Hepatocyte (in vitro differentiated cells): ENCODE data around the gene OR10A5. TPM values are rescaled to one million over a fixed set of nuclear protein-coding genes. Genes with fewer than 3 reads are reported as not detected.

ENCODE experiments used
- DNase-seq: peaks from one replicate; pipeline ENCODE4 v3.0.0-alpha.2; 2016; ENCODE audit warnings: low spot score
- H2AFZ ChIP-seq: fragments of 200-600 bp; sonication (generic); 2 replicates; pipeline ENCODE4 v1.6.0; 2016; ENCODE audit warnings: antibody characterized with exemption, mild to moderate bottlenecking
- H3K27ac ChIP-seq: fragments of 200-600 bp; sonication (generic); 2 replicates; pipeline ENCODE4 v1.5.1; 2016; ENCODE audit warnings: mild to moderate bottlenecking
- H3K27me3 ChIP-seq: fragments of 200-600 bp; sonication (generic); 2 replicates; pipeline ENCODE4 v1.6.1; 2016
- H3K36me3 ChIP-seq: fragments of 200-600 bp; sonication (generic); replicated peaks from 2 replicates; pipeline ENCODE4 v1.5.1; 2016; ENCODE audit warnings: low read depth; ENCODE audit not compliant: insufficient read depth
- H3K4me1 ChIP-seq: fragments of 200-600 bp; sonication (generic); 2 replicates; pipeline ENCODE4 v1.5.1; 2016; ENCODE audit warnings: mild to moderate bottlenecking, moderate library complexity; ENCODE audit not compliant: insufficient read depth
- H3K4me2 ChIP-seq: fragments of 200-600 bp; sonication (generic); 2 replicates; pipeline ENCODE4 v1.6.0; 2016
- H3K4me3 ChIP-seq: fragments of 200-600 bp; sonication (generic); 2 replicates; pipeline ENCODE4 v1.5.1; 2016; ENCODE audit warnings: mild to moderate bottlenecking
- H3K79me2 ChIP-seq: fragments of 200-600 bp; sonication (generic); 2 replicates; pipeline ENCODE4 v1.6.0; 2017; ENCODE audit warnings: mild to moderate bottlenecking
- H3K9me2 ChIP-seq: fragments of 200-600 bp; sonication (generic); replicated peaks from 2 replicates; pipeline ENCODE4 v1.6.0; 2017; ENCODE audit warnings: mild to moderate bottlenecking; ENCODE audit not compliant: insufficient read depth
- H3K9me3 ChIP-seq: fragments of 200-600 bp; sonication (generic); 2 replicates; pipeline ENCODE4 v1.5.1; 2016; ENCODE audit warnings: low read depth, mild to moderate bottlenecking
- H4K20me1 ChIP-seq: fragments of 200-600 bp; sonication (generic); 2 replicates; pipeline ENCODE4 v1.6.0; 2016; ENCODE audit warnings: mild to moderate bottlenecking; ENCODE audit not compliant: insufficient read depth, poor library complexity, severe bottlenecking
- EZH2 ChIP-seq: fragments of 200-600 bp; sonication (generic); IDR thresholded peaks from 2 replicates; pipeline ENCODE4 v1.6.1; 2016; ENCODE audit warnings: antibody characterized with exemption, mild to moderate bottlenecking, borderline replicate concordance
- EZH2phosphoT487 ChIP-seq: fragments of 200-600 bp; sonication (generic); IDR thresholded peaks from one replicate; pipeline ENCODE4 v1.6.1; 2018; ENCODE audit warnings: antibody characterized with exemption, mild to moderate bottlenecking, low read depth, moderate library complexity; ENCODE audit not compliant: unreplicated experiment, severe bottlenecking
- WGBS: methylation state at CpG from one replicate; pipeline ENCODE4 v1.1.6; 2016; ENCODE audit warnings: low lambda C conversion rate; ENCODE audit errors: missing lambda C conversion rate; 5-methylcytosine and 5-hydroxymethylcytosine counted together
- polyA plus RNA-seq: library from polyadenylated mRNA; unstranded; fragments of >200 nt; fragmentation: Nextera tagmentation; extraction: Ambion mirVana; gene quantifications from 2 replicates; pipeline ENCODE4 v1.2.1, GENCODE V29; 2016
- total RNA-seq: library from RNA; depleted of rRNA; stranded (reverse); fragments of >200 nt; gene quantifications from 2 replicates; pipeline ENCODE4 v1.2.3, GENCODE V29; 2014
- TF ChIP-seq, protein P1 (sequence below): fragments of 200-600 bp; sonication (generic); IDR thresholded peaks from 2 replicates; pipeline ENCODE4 v1.5.1; 2016; ENCODE audit warnings: antibody characterized with exemption, mild to moderate bottlenecking; ENCODE audit not compliant: poor library complexity

OR10A5 gene
- total and polyA plus RNA-seq, 2 experiments from 2014 or later: not detected

DNA sequence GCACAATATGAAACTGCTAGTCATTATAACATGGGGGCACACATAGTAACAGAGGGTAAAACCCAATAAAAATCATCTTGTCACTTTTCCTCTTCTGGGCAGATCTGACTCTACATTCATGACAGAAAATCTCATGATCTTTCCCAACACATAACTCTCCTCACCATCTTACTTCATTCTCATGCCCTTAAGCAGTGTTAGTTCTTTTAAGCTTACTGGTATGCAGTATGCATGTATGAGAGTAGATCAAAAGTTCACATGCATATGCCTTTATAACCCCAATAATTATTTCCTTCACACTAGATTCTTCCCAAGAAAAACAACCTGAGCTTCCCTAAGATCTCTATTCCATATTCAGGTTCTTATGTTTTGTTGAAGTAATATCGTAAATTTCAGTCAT is 25.8 kb downstream of the OR10A5 start:
- Histone ChIP-seq H3K4me1 (no peaks in the 10 kb centered on the region), H3K9me3 (no peaks in the 10 kb centered on the region), H3K27me3 (no peaks in the 10 kb centered on the region), H3K4me2 (no peak overlapping the region), H3K79me2 (no peaks in the 10 kb centered on the region), H2AFZ (no peak overlapping the region), H3K4me3 (no peak overlapping the region), H3K27ac (no peak overlapping the region), H3K36me3 (no peaks in the 10 kb centered on the region), H4K20me1 (no peaks in the 10 kb centered on the region), H3K9me2 (no peaks in the 10 kb centered on the region)
- no peak for DNase-seq
- WGBS: 90% methylated on average over 1 of the region's 1 CpG
- TF ChIP-seq EZH2phosphoT487 (no peak), EZH2 (no peak)
- TF ChIP-seq, protein P1, sequence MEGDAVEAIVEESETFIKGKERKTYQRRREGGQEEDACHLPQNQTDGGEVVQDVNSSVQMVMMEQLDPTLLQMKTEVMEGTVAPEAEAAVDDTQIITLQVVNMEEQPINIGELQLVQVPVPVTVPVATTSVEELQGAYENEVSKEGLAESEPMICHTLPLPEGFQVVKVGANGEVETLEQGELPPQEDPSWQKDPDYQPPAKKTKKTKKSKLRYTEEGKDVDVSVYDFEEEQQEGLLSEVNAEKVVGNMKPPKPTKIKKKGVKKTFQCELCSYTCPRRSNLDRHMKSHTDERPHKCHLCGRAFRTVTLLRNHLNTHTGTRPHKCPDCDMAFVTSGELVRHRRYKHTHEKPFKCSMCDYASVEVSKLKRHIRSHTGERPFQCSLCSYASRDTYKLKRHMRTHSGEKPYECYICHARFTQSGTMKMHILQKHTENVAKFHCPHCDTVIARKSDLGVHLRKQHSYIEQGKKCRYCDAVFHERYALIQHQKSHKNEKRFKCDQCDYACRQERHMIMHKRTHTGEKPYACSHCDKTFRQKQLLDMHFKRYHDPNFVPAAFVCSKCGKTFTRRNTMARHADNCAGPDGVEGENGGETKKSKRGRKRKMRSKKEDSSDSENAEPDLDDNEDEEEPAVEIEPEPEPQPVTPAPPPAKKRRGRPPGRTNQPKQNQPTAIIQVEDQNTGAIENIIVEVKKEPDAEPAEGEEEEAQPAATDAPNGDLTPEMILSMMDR: no peak

DNA sequence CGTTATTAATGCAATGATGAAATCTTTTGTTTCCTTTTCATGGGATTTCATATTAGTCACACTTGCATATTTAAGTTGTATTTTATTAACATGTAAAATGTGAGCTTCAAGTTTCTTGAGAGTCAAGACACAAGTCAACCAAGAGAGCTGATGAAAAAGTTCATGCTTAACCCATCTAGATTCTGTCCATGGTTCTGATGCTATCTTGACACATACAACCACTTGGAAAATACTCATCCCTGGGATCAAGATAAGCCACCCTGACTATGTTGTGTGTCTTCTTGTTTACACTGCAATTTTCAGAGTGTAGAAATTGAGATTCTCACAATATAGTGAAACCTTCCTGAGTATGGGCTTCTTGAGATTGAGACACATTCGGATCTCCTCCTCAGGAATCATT is 30.3 kb downstream of the OR10A5 start:
- Histone ChIP-seq H3K4me3 (no peak overlapping the region), H4K20me1 (no peaks in the 10 kb centered on the region), H3K4me1 (no peaks in the 10 kb centered on the region), H3K79me2 (no peaks in the 10 kb centered on the region), H3K9me3 (no peaks in the 10 kb centered on the region), H3K4me2 (no peak overlapping the region), H3K27me3 (no peaks in the 10 kb centered on the region), H3K9me2 (no peaks in the 10 kb centered on the region), H3K27ac (no peak overlapping the region), H3K36me3 (no peaks in the 10 kb centered on the region), H2AFZ (no peak overlapping the region)
- 89% methylated on average over 2 of the region's 2 CpGs for WGBS
- no peak for DNase-seq
- TF ChIP-seq, protein P1: no peak
- no peak for TF ChIP-seq EZH2phosphoT487
- TF ChIP-seq EZH2: no peak

DNA sequence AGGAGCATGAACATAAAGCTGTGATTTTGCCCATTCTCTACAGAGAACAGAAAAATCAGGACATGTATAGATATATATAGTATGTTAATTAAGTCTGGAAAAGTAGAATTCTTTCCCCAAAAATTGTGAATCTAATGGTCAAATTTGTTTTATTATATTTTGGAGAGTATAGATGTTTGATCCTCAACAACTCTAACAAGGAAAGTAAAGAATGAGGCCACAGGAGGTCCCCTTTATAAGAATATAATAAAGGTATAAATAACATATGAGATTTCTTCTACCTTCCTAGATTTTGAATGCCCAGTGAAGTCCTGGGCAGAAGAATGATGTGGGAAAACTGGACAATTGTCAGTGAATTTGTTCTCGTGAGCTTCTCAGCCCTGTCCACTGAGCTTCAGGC is 30.8 kb downstream of the OR10A5 start, which contains the start of gene OR10A4:
TSS of gene OR10A4 (plus strand) at position 301 of the 400 bp plus-strand sequence. CDS start at position 324, 23 bp downstream.
- TF ChIP-seq EZH2phosphoT487 (no peak), EZH2 (no peak)
- TF ChIP-seq, protein P1: no peak
- Histone ChIP-seq H3K9me2 (no peaks in the 10 kb centered on the region), H3K4me1 (no peaks in the 10 kb centered on the region), H2AFZ (no peak within 1 kb of the TSS), H3K4me3 (no peak within 1 kb of the TSS), H3K27me3 (no peaks in the 10 kb centered on the region), H3K9me3 (no peaks in the 10 kb centered on the region), H3K27ac (no peak within 1 kb of the TSS), H4K20me1 (no peaks in the 10 kb centered on the region), H3K4me2 (no peak within 1 kb of the TSS), H3K36me3 (no peaks in the 10 kb centered on the region), H3K79me2 (no peaks in the 10 kb centered on the region)
- WGBS: 95% methylated on average over 1 of the region's 1 CpG
- DNase-seq: no peak

DNA sequence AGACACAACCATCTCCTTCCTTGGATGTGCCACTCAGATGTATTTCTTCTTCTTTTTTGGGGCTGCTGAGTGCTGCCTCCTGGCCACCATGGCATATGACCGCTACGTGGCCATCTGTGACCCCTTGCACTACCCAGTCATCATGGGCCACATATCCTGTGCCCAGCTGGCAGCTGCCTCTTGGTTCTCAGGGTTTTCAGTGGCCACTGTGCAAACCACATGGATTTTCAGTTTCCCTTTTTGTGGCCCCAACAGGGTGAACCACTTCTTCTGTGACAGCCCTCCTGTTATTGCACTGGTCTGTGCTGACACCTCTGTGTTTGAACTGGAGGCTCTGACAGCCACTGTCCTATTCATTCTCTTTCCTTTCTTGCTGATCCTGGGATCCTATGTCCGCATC is 31.4 kb downstream of the OR10A5 start:
- Histone ChIP-seq H3K27ac (no peak overlapping the region), H3K36me3 (no peaks in the 10 kb centered on the region), H3K4me2 (no peak overlapping the region), H3K4me3 (no peak overlapping the region), H3K79me2 (no peaks in the 10 kb centered on the region), H3K9me2 (no peaks in the 10 kb centered on the region), H3K9me3 (no peaks in the 10 kb centered on the region), H2AFZ (no peak overlapping the region), H3K27me3 (no peaks in the 10 kb centered on the region), H4K20me1 (no peaks in the 10 kb centered on the region), H3K4me1 (no peaks in the 10 kb centered on the region)
- no peak for TF ChIP-seq EZH2phosphoT487
- no peak for TF ChIP-seq EZH2
- TF ChIP-seq, protein P1: no peak
- DNase-seq: no peak
- 91% methylated on average over 3 of the region's 3 CpGs for WGBS
